Activated T-cell treated with anti-CD3 and anti-CD28 coated beads, Interleukin-2, amount 50 U/mL, for 48 hours (primary cell): ENCODE measurements around the gene KCNMB1.

ENCODE experiments used
- DNase-seq, 2 experiments: peaks; one replicate each; pipeline ENCODE4 v3.0.0-alpha.2; 2020

KCNMB1 gene

GRCh38 chr5:170388818-170389549 is at the start of gene KCNMB1:
KCNMB1 (minus strand) TSS chr5:170389367; CDS start chr5:170385447, 3,920 bp downstream.
- no peak for DNase-seq

- DNase-seq = no peak
Measured at GRCh38 chr5:170438581-170438980, 49.4 kb upstream of the KCNMB1 start.

- DNase-seq = no peak
Measured at GRCh38 chr5:170437621-170438375, 48.6 kb upstream of the KCNMB1 start.

GRCh38 chr5:170436335-170436734 is 47.2 kb upstream of the KCNMB1 start:
- DNase-seq = peak in 1 of 2 experiments; percentile 12

- DNase-seq = peak; percentile 79 to 80
Measured at GRCh38 chr5:170434966-170435605, 45.9 kb upstream of the KCNMB1 start.

GRCh38 chr5:170432669-170433068 is 43.5 kb upstream of the KCNMB1 start:
- no peak for DNase-seq

- DNase-seq = no peak
Measured at GRCh38 chr5:170431571-170431970, 42.4 kb upstream of the KCNMB1 start.

- DNase-seq = no peak
Measured at GRCh38 chr5:170430866-170431437, 41.8 kb upstream of the KCNMB1 start.

- no peak for DNase-seq
Measured at GRCh38 chr5:170430256-170430655, 41.1 kb upstream of the KCNMB1 start.

- DNase-seq = no peak
Measured at GRCh38 chr5:170429014-170429413, 39.8 kb upstream of the KCNMB1 start.

- no peak for DNase-seq
Measured at GRCh38 chr5:170427672-170428236, 38.6 kb upstream of the KCNMB1 start.

GRCh38 chr5:170426786-170427185 is 37.6 kb upstream of the KCNMB1 start:
- no peak for DNase-seq

GRCh38 chr5:170426149-170426767 is 37.1 kb upstream of the KCNMB1 start:
- DNase-seq = no peak

GRCh38 chr5:170425731-170426130 is 36.6 kb upstream of the KCNMB1 start:
- no peak for DNase-seq

- DNase-seq = no peak
Measured at GRCh38 chr5:170424629-170425028, 35.5 kb upstream of the KCNMB1 start.

- no peak for DNase-seq
Measured at GRCh38 chr5:170423692-170424091, 34.5 kb upstream of the KCNMB1 start.

- no peak for DNase-seq
Measured at GRCh38 chr5:170421826-170422225, 32.7 kb upstream of the KCNMB1 start.

GRCh38 chr5:170420806-170421412 is 31.7 kb upstream of the KCNMB1 start:
- peak; percentile 58 to 63 for DNase-seq

- DNase-seq = no peak
Measured at GRCh38 chr5:170419643-170420042, 30.5 kb upstream of the KCNMB1 start.

GRCh38 chr5:170418736-170419135 is 29.6 kb upstream of the KCNMB1 start:
- no peak for DNase-seq

GRCh38 chr5:170416526-170416925 is 27.4 kb upstream of the KCNMB1 start:
- DNase-seq = no peak

- no peak for DNase-seq
Measured at GRCh38 chr5:170414786-170415185, 25.6 kb upstream of the KCNMB1 start.
